ENCODE results near the gene UBL4A. TPM values are rescaled to one million over a fixed set of nuclear protein-coding genes. Genes with fewer than 3 reads are reported as not detected.

UBL4A gene
- total and polyA plus RNA-seq, 9 of the 15 experiments (the other 6 are each of a cell fraction or from before 2014, with no cell fraction given), result 15.2 to 140 (median 100) TPM

DNA sequence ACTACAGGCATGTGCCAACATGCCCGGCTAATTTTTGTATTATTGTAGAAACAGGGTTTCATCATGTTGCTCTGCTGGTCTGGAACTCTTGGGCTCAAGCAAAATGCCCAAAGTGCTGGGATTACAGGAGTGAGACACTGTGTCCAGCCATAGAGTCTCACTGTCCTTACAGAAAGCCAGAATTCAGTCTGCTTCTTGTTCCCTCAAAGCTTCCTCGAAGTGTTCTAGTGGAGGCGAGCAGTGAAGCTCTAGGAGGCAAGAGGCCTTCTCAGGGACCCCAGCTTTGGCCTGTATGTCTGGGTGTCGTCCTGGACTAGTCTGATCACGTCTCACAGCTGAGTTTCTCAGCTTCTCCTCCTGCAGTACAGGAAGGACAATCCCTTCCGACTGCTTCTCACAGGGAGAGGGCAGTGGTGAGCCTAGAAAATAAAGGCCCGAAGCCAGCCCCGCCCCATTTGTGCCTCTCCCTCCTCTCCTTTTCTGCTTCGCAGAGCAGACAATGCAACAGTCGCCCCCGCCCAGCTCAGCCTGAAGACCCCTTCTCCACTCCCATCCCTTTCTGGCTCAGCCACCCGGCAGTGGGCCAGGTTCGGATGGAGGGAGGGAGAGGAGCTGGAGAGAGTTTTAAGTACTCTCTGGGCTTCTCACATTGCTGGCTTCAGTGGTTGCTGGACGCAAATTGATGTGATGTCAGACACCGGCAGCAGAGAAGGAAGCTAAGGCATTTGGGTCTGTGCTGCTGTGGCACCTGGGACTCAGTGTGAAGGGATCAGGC, 40.7 kb upstream of the UBL4A start (continued):
- TF ChIP-seq HDAC6 (IDR thresholded peaks at IDR 0.05; ENCODE audit: low read depth, low read length) (no peak), POLR2A (conservative IDR thresholded peaks at IDR 0.05) (0 out of 2 replicates have a peak, but pooled peaks have one; percentile 39), ARNT (IDR thresholded peaks at IDR 0.05) (no peak), FOXJ3 (CRISPR knock-in tag; IDR thresholded peaks at IDR 0.05) (no peak), NFYB (IDR thresholded peaks at IDR 0.05; ENCODE audit: extremely low read depth, insufficient read length) (no peak), BACH1 (tag; IDR thresholded peaks at IDR 0.05) (no peak), GTF2A2 (tag; IDR thresholded peaks at IDR 0.05) (no peak), MEF2D (tag; conservative IDR thresholded peaks at IDR 0.05; ENCODE audit: low read depth) (no peak), ZNF507 (tag; conservative IDR thresholded peaks at IDR 0.05) (no peak), LEF1 (IDR thresholded peaks at IDR 0.05) (no peak), ZNF121 (CRISPR knock-in tag; conservative IDR thresholded peaks at IDR 0.05) (peak; percentile 1; the same call in 1 of the 2 replicates), RBM17 (IDR thresholded peaks at IDR 0.05; ENCODE audit: borderline replicate concordance, low read depth, low read length) (no peak), ZNF143 (CRISPR knock-in tag; IDR thresholded peaks at IDR 0.05) (no peak), WHSC1 (IDR thresholded peaks at IDR 0.05; ENCODE audit: low read length) (no peak), ZNF384 (IDR thresholded peaks at IDR 0.05; ENCODE audit: low read depth, low read length) (no peak), ZNF217 (CRISPR knock-in tag; IDR thresholded peaks at IDR 0.05) (no peak), ZNF212 (CRISPR knock-in tag; IDR thresholded peaks at IDR 0.05) (no peak), CSDE1 (IDR thresholded peaks at IDR 0.05) (no peak), ZSCAN29 (IDR thresholded peaks at IDR 0.05) (no peak)
- TF ChIP-seq, protein P1, sequence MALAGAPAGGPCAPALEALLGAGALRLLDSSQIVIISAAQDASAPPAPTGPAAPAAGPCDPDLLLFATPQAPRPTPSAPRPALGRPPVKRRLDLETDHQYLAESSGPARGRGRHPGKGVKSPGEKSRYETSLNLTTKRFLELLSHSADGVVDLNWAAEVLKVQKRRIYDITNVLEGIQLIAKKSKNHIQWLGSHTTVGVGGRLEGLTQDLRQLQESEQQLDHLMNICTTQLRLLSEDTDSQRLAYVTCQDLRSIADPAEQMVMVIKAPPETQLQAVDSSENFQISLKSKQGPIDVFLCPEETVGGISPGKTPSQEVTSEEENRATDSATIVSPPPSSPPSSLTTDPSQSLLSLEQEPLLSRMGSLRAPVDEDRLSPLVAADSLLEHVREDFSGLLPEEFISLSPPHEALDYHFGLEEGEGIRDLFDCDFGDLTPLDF (CRISPR knock-in tag; IDR thresholded peaks at IDR 0.05), result no peak
- TF ChIP-seq, protein P2, sequence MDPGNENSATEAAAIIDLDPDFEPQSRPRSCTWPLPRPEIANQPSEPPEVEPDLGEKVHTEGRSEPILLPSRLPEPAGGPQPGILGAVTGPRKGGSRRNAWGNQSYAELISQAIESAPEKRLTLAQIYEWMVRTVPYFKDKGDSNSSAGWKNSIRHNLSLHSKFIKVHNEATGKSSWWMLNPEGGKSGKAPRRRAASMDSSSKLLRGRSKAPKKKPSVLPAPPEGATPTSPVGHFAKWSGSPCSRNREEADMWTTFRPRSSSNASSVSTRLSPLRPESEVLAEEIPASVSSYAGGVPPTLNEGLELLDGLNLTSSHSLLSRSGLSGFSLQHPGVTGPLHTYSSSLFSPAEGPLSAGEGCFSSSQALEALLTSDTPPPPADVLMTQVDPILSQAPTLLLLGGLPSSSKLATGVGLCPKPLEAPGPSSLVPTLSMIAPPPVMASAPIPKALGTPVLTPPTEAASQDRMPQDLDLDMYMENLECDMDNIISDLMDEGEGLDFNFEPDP (CRISPR knock-in tag; IDR thresholded peaks at IDR 0.05), result no peak
- TF ChIP-seq, protein P3, sequence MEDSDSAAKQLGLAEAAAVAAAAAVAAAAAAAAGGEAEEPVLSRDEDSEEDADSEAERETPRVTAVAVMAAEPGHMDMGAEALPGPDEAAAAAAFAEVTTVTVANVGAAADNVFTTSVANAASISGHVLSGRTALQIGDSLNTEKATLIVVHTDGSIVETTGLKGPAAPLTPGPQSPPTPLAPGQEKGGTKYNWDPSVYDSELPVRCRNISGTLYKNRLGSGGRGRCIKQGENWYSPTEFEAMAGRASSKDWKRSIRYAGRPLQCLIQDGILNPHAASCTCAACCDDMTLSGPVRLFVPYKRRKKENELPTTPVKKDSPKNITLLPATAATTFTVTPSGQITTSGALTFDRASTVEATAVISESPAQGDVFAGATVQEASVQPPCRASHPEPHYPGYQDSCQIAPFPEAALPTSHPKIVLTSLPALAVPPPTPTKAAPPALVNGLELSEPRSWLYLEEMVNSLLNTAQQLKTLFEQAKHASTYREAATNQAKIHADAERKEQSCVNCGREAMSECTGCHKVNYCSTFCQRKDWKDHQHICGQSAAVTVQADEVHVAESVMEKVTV (CRISPR knock-in tag; IDR thresholded peaks at IDR 0.05), result peak; percentile 32; the same call in 1 of the 2 replicates
- TF ChIP-seq, protein P4, sequence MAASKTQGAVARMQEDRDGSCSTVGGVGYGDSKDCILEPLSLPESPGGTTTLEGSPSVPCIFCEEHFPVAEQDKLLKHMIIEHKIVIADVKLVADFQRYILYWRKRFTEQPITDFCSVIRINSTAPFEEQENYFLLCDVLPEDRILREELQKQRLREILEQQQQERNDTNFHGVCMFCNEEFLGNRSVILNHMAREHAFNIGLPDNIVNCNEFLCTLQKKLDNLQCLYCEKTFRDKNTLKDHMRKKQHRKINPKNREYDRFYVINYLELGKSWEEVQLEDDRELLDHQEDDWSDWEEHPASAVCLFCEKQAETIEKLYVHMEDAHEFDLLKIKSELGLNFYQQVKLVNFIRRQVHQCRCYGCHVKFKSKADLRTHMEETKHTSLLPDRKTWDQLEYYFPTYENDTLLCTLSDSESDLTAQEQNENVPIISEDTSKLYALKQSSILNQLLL (CRISPR knock-in tag; IDR thresholded peaks at IDR 0.05; ENCODE audit: borderline replicate concordance), result no peak
- TF ChIP-seq, protein P5, sequence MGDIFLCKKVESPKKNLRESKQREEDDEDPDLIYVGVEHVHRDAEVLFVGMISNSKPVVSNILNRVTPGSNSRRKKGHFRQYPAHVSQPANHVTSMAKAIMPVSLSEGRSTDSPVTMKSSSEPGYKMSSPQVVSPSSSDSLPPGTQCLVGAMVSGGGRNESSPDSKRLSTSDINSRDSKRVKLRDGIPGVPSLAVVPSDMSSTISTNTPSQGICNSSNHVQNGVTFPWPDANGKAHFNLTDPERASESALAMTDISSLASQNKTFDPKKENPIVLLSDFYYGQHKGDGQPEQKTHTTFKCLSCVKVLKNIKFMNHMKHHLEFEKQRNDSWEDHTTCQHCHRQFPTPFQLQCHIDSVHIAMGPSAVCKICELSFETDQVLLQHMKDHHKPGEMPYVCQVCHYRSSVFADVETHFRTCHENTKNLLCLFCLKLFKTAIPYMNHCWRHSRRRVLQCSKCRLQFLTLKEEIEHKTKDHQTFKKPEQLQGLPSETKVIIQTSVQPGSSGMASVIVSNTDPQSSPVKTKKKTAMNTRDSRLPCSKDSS (IDR thresholded peaks at IDR 0.05; ENCODE audit: low read depth, partially characterized antibody), result no peak
